Adrenal gland (tissue), 12 donors: ENCODE measurements around the gene MYCL. TPM values are rescaled to one million over a fixed set of nuclear protein-coding genes. Genes with fewer than 3 reads are reported as not detected.
A peak's percentile ranks its signal among the peaks of the same experiment; 100 is the strongest.

Experiments
- DNase-seq, 7 donors: peaks; one replicate each; pipeline ENCODE4 v3.0.0-alpha.2; 2019 to 2020
- H3K27ac ChIP-seq, 5 donors: fragments of 200-600 bp; sonication (generic) in 4 of 5; 1 replicate in 3 of 5; 2 replicates in 2 of 5; pipeline versions ENCODE4 v1.5.1 to v1.8.0; 2016 to 2020; ENCODE audit warnings: mild to moderate bottlenecking in 1 of 5
- H3K27me3 ChIP-seq: fragments of 200-600 bp; 2 replicates; pipeline ENCODE4 v1.8.0; 2021
- H3K36me3 ChIP-seq, 2 donors: fragments of 200-600 bp; replicated peaks in 1 of 2; 1 replicate in 1 of 2; 2 replicates in 1 of 2; pipeline versions ENCODE4 v1.5.1 to v1.8.0; 2018 to 2022
- H3K4me1 ChIP-seq, 2 donors: fragments of 200-600 bp; replicated peaks in 1 of 2; 1 replicate in 1 of 2; 2 replicates in 1 of 2; pipeline versions ENCODE4 v1.5.1 to v1.8.0; 2018 to 2021
- H3K4me3 ChIP-seq, 4 donors: fragments of 200-600 bp; sonication (generic) in 3 of 4; one replicate each; pipeline ENCODE4 v1.5.1; 2016 to 2018
- H3K9me3 ChIP-seq, 3 donors: fragments of 200-600 bp; sonication (generic) in 1 of 3; replicated peaks in 1 of 3; 1 replicate in 2 of 3; 2 replicates in 1 of 3; pipeline versions ENCODE4 v1.5.1 to v1.8.0; 2016 to 2021
- CTCF ChIP-seq, 6 experiments: fragments of 450-650 bp in 4 of 6; fragments of 200-600 bp in 2 of 6; sonication (generic) in 1 of 6; IDR thresholded peaks; 1 replicate in 5 of 6; 2 replicates in 1 of 6; pipeline versions ENCODE4 v1.5.1 to v1.8.0; 2016 to 2021; ENCODE audit warnings: antibody characterized with exemption in 6 of 6, mild to moderate bottlenecking in 2 of 6, moderate library complexity in 1 of 6
- POLR2A ChIP-seq, 2 donors: fragments of 450-650 bp; IDR thresholded peaks; one replicate each; pipeline ENCODE4 v1.6.1; 2017; ENCODE audit warnings: antibody characterized with exemption in 2 of 2, mild to moderate bottlenecking in 2 of 2, moderate library complexity in 1 of 2
- WGBS, 4 donors: extraction: QIAGEN DNeasy Blood & Tissue Kit in 2 of 4; methylation state at CpG; one replicate each; pipeline versions ENCODE4 v1.1.5 to v1.1.7; 2013 to 2017; 5-methylcytosine and 5-hydroxymethylcytosine counted together
- intact Hi-C, 2 donors: fragments of 100-400 bp; cut with DNase I; formaldehyde crosslinking; loops; one replicate each; pipeline versions ENCODE4 v1.14.1 to v1.15.0; 2022 to 2023
- polyA plus RNA-seq, 3 donors: library from polyadenylated mRNA; stranded (reverse); fragments of 200-250 nt in 2 of 3; fragments of 350-450 nt in 1 of 3; fragmentation: Illumina TruSeq in 1 of 3; extraction: RNeasy Lipid Tissue Mini Kit (QIAGEN cat#74804) in 1 of 3; gene quantifications; one replicate each; pipeline ENCODE4 v1.2.3, GENCODE V29; 2013 to 2014
- total RNA-seq, 9 donors: library from RNA; depleted of rRNA in 4 of 9; stranded (reverse); fragments of >200 nt in 4 of 9; fragments of 120-200 nt in 1 of 9; fragmentation: NEBNext Ultra II Directional in 1 of 9; extraction: Animal tissue kit (Norgen Biotek cat#: 25700) in 1 of 9; gene quantifications; one replicate each; pipeline versions ENCODE4 v1.1.0 to v1.2.4, GENCODE V29; 2013 to 2023
- donor health status: healthy with polysubstance abuse.
- donor health status: Bipolar disorder and iron deficiency.
- donor health status: DM: yes; HTN: yes; CAD: no.
- donor health status: DM: no; HTN: no; CAD: no.
- donor health status: DM: no; HTN: no; CAD: no.
- donor health status: DM: yes; HTN: yes; CAD: no.

The MYCL gene
- total and polyA plus RNA-seq, 12 donors, result 0.07 to 0.69 (median 0.36) TPM; not detected in 1

GRCh38 chr1:39944410-39945112, 42.8 kb upstream of the MYCL start:
- Histone ChIP-seq H3K27me3 (no peaks in the 10 kb centered on the region), H3K9me3 (no peaks in the 10 kb centered on the region), H3K4me3 (no peak overlapping the region), H3K27ac (no peak overlapping the region), H3K4me1 (no peaks in the 10 kb centered on the region), H3K36me3 (no peaks in the 10 kb centered on the region)
- WGBS, 4 donors, result 51 to 59% (median 53%) methylated on average over 8 of the region's 8 CpGs
- TF ChIP-seq CTCF (IDR thresholded peaks at IDR 0.05) (no peak), POLR2A (IDR thresholded peaks at IDR 0.05) (no peak)
- no peak for DNase-seq
- intact Hi-C loops, result no loop called here

- Histone ChIP-seq H3K27me3 (no peaks in the 10 kb centered on the region), H3K36me3 (no peaks in the 10 kb centered on the region), H3K4me3 (no peak overlapping the region), H3K9me3 (no peaks in the 10 kb centered on the region), H3K4me1 (no peaks in the 10 kb centered on the region), H3K27ac (no peak overlapping the region)
- DNase-seq, result no peak
- TF ChIP-seq CTCF (IDR thresholded peaks at IDR 0.05) (no peak), POLR2A (IDR thresholded peaks at IDR 0.05) (no peak)
- intact Hi-C loops, result no loop called here
- WGBS, 4 donors, result 83 to 89% (median 86%) methylated on average over 14 of the region's 14 CpGs
These were observed 42.0 kb upstream of the MYCL start for GRCh38 chr1:39943471-39944290.

GRCh38 chr1:39940980-39941871, 39.5 kb upstream of the MYCL start:
- Histone ChIP-seq H3K27me3 (no peaks in the 10 kb centered on the region), H3K27ac (no peak overlapping the region), H3K9me3 (no peaks in the 10 kb centered on the region), H3K4me3 (no peak overlapping the region), H3K4me1 (no peaks in the 10 kb centered on the region), H3K36me3 (no peaks in the 10 kb centered on the region)
- no peak for DNase-seq
- 73 to 90% (median 81%) methylated on average over 8 to 9 of the region's 9 CpGs for WGBS, 4 donors
- TF ChIP-seq CTCF (IDR thresholded peaks at IDR 0.05) (no peak), POLR2A (IDR thresholded peaks at IDR 0.05) (no peak)
- intact Hi-C loops, result no loop called here

- Histone ChIP-seq H3K9me3 (no peaks in the 10 kb centered on the region), H3K4me1 (no peaks in the 10 kb centered on the region), H3K4me3 (no peak overlapping the region), H3K27me3 (no peaks in the 10 kb centered on the region), H3K27ac (no peak overlapping the region), H3K36me3 (no peaks in the 10 kb centered on the region)
- TF ChIP-seq CTCF (IDR thresholded peaks at IDR 0.05) (no peak), POLR2A (IDR thresholded peaks at IDR 0.05) (no peak)
- peak in 5 of 7 donors; percentile 21 to 66 (median 35) for DNase-seq
- intact Hi-C loops, result no loop called here
- WGBS, 4 donors, result 58 to 71% (median 62%) methylated on average over 3 to 5 of the region's 5 CpGs
These were observed 38.5 kb upstream of the MYCL start for GRCh38 chr1:39940253-39940652.
